HG02981 (cell line): ENCODE results near the gene NFE2L3.
"Not testable (repeated sequence)": the region's sequence is repeated elsewhere in the genome, so short reads cannot be mapped to it uniquely, and the experiment has no call there.

ENCODE experiments used
- ATAC-seq: cut with Tn5 transposase; IDR thresholded peaks from one replicate; pipeline ENCODE4 v1.9.1; 2021; ENCODE audit warnings: mild to moderate bottlenecking, moderate library complexity; ENCODE audit not compliant: unreplicated experiment

Gene NFE2L3

DNA sequence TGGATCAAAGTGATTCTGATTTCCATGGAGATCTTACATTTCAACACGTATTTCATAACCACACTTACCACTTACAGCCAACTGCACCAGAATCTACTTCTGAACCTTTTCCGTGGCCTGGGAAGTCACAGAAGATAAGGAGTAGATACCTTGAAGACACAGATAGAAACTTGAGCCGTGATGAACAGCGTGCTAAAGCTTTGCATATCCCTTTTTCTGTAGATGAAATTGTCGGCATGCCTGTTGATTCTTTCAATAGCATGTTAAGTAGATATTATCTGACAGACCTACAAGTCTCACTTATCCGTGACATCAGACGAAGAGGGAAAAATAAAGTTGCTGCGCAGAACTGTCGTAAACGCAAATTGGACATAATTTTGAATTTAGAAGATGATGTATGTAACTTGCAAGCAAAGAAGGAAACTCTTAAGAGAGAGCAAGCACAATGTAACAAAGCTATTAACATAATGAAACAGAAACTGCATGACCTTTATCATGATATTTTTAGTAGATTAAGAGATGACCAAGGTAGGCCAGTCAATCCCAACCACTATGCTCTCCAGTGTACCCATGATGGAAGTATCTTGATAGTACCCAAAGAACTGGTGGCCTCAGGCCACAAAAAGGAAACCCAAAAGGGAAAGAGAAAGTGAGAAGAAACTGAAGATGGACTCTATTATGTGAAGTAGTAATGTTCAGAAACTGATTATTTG, 33.3 kb downstream of the NFE2L3 start:
- peak; percentile 44 for ATAC-seq

DNA sequence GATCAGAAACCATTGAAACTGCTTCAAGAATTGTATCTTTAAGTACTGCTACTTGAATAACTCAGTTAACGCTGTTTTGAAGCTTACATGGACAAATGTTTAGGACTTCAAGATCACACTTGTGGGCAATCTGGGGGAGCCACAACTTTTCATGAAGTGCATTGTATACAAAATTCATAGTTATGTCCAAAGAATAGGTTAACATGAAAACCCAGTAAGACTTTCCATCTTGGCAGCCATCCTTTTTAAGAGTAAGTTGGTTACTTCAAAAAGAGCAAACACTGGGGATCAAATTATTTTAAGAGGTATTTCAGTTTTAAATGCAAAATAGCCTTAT, 33.8 kb downstream of the NFE2L3 start:
- ATAC-seq: no peak

DNA sequence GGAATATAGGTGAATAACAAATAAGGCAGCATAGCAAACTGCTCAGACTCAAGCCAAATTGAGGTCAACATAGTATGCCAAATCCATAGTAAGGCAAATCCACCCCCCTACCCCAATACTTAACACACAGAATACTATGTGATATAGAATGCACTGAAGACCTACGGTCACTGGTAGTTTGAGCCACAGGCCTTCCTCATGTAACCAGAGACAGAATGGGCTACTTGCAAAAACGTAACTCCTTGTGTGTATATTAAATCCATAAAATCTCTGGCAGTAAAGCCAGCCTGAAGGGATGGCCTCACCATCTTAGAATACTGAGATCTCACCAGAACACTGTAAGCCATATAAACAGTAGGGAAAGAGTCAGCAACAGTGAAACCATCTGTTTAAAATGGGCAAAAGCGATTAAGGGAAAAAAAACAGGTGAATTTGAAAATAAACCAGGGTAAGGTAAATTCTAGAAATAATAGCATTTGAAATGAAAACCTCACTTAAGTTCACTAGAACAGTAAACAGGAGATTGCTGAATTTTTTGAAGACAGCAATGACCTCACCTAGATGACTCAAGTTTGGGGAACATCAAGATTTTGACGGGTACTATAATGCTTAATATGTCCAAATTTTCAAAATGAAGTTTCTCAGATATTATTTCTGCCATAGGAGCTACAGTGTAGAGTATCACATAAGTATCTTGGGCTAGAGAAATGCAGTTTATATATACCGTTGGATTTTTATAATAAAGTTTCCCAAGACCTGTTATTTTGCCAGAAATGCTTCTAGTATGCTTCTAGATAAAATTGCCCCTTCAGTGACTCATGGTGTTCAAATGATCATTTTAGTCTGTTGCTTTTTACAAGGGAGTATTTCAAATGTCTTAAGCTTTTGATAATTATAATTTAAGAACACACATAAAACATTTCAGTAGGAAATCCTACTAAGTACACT, 34.6 kb downstream of the NFE2L3 start:
- ATAC-seq: no peak

DNA sequence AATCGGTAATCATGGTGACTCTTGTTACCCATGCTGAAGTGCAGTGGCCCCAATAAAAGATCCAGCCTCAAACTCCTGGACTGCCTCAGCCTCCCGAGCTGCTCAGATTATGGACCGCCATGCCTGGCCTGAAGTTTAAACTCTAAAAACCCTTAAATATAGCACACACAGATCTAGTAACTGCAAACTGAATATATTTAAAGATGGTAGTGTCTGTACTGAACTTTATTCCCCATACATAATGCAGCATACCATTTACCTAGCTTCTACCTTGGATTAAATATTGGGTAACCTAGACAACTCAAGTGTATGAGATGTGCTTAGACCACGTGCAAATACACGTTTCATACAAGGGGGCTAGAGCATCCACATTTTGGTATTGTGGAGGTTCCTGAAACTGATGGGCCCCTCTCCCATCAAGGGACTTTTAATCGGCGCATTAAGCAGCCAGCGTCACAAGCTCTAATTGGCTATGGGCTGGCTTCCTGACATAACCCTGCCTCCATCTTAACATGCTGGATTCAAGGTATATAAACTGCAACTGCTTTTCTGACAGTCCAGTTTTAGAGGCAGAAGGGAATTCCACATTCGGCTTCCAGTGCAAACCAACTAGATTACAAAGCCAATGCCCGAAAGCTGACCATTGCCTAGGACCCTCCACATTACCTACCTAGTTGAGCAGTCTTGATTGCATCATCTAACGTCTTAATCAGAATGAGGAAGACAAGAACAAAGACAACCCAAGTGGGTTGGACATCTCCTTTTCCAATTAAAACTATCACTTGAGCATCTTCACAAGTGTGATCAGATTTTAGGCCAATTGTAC, 35.6 kb downstream of the NFE2L3 start:
- no peak for ATAC-seq

DNA sequence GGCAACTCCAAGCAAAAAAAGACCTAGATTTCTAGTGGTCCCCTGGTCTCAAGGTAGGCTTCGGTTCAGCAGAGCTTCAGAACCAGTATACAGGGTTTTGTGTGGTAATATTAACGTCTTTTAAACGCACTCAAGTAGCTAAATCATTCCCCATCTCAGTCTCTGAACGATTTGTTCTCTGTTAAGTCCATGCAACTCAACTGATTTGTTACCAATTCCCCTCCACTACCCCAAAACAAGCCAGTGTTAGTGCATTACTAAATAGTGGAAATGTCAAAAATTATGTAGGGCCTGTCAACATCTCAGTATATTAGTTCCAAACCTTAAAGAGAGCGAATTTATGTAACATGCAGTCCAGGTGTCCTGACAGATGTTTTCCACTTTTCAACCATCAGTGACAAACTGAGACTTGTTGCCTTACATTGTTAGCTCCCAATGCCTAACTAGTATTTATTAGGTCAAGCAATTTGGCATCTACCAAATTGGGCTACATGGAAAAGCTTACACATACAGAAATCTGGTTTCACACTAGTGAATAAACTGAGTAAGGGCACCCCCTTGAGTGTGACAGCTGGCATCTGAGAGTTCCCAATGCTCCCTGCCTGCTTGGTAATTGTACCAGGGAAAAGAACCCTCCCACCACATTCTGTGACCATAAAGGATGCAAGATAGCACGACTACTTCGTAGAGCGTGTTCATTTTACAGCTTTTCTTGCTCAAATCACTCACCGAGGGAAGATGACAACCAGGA, 36.4 kb downstream of the NFE2L3 start:
- no peak for ATAC-seq

DNA sequence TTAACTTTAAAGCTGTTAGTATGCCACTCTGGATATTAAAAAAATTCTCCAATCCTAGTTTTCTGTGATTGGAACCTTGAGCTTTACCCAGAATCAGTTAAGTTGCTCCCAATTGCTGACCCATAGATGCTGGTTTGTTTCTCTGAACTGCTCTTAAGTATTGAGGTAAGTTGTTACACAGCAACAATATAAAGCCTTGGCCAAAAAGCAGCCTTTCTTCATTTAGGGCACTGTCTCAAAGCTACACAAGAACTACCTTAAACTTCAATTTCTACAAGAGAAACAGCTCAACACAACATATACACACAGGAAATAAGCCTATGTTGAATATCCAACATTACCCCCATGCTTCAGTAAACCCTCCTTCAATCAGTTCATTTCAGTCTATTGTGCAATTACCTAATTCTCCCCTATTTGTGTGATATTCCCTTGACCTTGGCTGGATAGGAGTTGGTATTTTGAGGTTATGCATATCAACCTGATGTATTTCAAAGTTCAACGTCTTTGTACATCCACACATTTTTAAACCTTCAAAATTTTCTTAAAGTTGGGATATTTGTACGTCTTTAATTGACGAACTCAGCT, 37.1 kb downstream of the NFE2L3 start:
- ATAC-seq: no peak

DNA sequence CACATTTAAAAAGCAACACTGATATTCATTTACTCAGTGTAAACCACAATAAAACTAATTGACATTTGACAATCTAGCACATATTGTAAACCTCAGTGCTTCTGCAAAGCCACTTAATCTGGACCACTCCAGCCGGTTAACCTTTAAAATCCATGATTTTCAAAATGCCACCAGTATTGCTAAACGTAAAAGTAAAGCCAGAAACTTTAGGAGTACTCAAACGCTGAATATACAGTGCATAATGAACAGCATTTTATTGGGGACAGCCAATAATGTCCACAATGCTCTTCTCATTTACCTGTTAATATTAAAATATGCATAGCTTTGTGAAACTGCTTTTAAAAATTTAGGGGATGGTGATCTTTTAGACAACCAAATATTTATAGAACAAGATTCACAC, 37.7 kb downstream of the NFE2L3 start:
- no peak for ATAC-seq

DNA sequence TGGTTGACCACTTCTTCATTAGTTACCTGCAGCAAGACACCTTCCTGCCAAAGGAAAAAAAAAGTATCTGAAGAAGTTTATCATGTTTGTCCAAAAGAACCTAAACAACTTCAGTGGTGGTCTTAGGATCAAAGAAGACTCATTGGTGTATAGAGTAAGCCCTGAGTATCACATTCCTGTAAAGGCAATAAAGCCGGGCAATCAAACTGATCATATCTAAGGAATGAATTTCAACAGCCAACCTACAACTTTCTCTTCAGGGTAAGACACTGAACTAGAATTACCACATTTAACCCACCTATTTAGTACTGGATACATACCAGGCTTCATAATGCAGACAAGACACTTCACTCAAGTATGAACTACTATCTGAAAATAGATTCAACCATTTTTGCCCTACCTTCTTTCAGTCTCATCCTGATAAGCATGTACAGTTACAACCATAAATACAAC, 38.4 kb downstream of the NFE2L3 start:
- no peak for ATAC-seq

DNA sequence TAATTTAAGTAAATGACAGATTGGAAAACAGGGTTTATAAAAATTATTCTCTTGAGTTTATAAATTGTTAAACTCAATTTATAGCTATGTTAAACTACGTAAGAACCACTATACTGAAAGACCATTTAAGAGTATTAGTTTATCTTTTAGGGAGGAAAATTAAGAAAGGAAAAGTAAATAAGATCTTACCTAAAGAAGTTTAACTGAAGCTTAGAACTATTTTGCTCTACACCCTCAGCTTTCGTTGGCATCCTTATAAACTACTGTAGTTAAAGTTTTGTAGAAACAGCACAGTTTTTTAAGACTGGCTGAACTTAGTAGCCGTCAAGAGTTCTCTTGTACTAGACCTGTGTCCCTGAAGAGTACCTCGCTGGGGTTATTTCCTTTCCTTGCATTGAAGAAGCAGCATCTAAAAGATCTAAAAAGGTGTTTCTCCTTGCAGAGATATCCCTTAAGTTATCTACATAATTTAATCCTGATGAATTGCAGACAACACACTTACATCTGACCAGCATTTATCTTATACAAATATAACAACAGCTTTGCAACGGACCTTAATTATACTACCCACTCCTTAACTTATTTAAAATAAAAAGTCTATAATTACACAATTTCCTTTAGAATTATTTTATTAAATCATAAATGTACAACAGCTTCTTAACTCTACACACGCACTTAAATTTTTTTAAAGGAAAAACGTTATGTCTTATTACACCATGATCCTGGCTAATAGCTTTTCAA, 39.4 kb downstream of the NFE2L3 start:
- no peak for ATAC-seq

DNA sequence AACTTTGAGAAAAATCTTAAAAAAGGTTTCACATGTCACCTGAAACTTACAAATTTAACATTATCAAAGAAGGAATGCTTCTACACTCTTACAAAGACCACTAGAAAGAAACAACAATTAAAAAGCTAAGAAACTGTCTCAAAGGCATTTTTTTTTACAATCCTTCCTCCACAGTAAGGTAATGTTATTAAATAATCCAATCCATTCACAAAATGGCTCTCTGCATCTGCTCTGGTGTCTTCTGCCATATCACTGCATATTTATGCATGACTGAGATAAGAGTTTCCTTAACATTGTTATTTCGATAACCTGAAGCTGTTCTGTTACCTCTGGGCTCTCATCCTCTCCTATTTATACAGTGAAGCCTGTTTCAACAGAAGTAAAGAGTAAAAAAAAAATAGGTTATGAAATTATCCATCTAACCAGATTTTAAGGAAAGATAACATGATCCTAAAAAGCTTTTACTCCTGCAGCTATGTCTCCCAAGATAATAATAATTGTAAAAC, 40.0 kb downstream of the NFE2L3 start:
- ATAC-seq: no peak

DNA sequence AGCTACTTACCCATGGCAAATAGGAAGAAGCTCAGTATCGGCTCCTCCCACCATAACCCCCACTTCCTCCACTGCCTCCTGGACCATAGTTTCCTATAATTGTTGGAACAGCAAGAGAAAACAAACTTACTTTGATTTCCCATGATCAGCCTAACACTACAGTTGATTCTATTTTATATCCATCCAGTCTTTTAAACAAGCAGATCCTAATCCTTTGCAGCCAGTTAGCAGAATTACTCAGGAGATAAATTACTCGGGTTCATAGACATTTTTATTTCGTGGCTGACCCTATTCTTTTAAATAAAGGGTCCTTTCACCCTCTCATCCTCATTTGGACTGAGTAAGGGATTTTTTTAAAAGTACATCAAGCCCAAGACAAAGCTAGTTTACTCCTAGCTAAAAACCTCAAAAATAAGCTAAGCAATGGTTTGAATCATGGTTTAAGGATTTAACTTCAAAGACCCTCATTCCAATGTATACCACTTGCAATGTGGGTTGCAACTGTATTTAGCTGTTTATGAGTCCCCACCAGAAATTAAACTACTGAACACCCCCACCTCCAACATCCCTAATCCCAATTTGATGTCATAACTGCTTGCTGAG, 40.6 kb downstream of the NFE2L3 start:
- ATAC-seq: no peak

DNA sequence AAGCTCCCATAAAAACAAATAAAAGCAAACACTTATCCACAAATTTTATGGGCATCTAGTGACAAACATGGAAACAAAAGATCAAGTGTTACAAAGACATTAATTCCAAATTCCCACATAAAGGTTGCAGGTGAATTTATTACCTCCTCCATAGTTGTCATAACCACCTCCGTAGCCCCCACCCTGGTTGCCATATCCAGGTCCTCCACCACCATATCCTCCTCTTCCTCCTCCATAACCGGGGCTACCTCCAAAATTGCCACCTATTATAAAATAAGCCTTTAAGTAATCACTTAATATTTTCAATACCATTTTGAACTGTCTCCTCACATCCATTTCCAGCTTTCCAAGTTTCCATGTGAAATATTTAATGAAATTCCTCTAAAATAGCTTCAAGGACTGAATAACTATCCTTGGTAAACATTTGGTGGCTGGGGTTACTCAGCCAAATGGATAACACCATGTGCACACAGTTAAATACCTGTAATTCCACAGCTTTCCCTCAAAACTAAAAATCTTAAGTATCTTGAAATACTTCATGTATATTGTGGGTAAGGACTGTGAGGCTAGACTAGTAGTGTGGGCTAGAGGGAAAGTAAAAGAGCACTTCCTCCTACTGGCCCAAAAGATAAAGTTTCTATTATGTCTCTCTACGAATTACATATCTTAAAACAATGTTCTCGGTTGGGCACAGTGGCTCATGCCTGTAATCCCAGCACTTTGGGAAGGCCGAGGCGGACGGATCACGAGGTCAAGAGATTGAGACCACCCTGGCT, 41.6 kb downstream of the NFE2L3 start:
- ATAC-seq: no peak

DNA sequence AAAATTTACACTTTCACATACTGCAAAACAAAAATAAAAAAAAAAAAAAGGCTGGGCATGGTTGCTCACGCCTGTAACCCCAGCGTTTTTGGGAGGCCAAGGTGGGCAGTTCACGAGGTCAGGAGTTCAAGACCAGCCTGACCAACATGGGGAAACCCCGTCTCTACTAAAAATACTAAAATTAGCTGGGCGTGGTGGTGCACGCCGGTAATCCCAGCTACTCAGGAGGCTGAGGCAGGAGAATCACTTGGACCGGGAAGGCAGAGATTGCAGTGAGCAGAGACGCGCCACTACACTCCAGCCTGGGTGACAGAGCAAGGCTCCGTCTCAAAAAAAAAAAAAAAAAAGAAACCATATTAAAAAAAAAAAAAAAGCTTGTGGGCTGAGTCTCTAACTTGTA, 42.8 kb downstream of the NFE2L3 start:
- not testable (repeated sequence) for ATAC-seq

DNA sequence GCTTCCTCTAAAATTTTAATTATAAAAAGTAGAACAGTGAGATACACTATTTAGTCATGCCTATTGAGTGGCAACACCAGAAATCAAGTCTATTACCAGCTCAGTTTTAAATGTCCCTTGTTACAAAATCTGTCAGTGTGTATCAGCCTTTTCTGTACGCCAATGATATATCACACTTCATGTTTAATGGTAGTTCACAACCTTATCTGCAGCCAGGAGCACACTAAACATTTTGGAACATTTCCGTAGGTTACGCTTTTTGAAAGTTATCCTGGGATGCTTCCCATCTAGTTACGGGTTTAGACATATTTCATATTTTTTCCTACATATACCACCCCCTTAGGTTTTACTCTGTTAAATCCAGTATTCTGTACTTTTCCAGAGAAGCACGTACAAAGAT, 43.2 kb downstream of the NFE2L3 start:
- no peak for ATAC-seq

DNA sequence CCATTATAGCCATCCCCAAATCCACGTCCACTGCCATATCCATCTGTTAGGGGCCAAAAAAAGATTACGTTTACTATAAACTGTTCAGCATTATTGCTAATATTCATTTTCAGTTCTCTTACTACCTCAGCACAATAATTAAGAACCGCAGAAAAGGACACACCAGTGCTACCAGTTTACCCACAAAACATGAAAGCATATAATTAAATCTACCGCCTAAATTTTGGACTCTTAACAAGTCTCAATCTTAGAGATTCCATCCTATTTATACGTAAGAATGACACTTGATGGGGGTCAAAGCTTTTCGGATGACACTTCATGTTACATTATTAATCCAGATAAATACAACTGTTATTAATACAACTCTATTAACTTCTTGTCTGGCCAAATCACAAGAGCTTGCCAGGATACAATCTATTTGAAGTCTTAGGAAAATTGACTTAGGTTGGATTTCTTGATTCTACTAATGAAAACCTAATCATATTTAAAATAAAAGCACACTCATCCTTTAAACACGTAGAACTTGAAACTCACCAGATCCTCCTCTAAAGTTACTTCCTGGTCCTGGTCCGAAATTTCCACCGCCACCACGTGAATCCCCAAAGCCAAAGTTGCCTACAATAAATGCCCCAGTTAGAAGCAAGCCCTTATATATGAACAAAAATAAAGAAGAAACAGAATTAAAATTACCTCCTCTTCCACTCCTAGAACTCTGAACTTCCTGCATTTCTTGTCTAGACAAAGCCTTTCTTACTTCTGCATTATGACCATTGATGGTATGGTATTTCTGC, 44.1 kb downstream of the NFE2L3 start:
- no peak for ATAC-seq

DNA sequence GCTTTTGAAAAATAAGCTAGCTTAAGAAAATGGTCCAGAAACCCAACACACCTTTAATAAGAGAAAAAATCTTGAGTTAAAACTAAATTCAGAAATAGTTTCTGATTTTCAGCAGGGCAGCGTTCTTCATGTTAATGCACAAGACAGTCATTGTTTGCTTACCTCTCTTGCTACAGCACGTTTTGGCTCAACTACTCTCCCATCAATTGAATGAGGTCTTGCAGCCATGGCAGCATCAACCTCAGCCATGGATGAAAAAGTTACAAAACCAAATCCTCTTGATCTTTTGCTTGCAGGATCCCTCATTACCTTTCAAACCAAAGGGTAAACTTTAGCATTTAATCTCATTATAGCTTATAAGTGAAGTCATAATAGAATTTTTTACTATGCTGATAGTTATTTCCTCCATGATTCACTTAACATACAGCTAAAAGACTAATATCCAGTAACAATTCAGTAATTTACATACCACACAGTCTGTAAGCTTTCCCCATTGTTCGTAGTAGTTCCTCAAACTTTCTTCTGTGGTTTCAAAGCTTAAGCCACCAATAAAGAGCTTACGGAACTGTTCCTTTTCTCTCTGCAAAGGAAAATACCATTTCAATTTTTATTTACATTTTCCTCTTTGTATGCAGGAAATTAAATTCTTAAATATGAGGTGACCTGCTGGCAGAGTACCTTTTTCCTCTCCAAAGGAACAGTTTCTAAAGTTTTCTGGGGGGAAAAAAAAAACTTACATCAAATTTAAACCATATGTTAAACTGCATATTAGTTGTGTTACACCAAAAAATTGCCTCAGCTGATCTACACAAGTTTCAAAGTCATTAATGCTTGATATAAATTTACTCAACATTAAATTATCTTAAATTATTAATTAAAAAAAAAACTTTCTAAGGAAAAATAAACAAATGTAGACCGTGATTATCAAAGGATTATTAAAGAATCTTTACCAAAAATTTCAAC, 45.4 kb downstream of the NFE2L3 start:
- ATAC-seq: no peak
